Kidney (tissue), 14 donors: Measurements from ENCODE around the gene TNFSF15. TPM values are rescaled to one million over a fixed set of nuclear protein-coding genes. Genes with fewer than 3 reads are reported as not detected.

ENCODE experiments used
- DNase-seq, 5 donors: peaks; one replicate each; pipeline ENCODE4 v3.0.0-alpha.2; 2013 to 2020
- FAIRE-seq: peaks from 2 replicates; lab custom pipeline; 2012; peaks lifted over from hg19 to GRCh38; lab: Jason Lieb, UNC
- H3K27ac ChIP-seq, 2 donors: one replicate each; pipeline ENCODE4 v1.7.0; 2013; ENCODE audit warnings: low read depth in 2 of 2, low read length in 2 of 2, inconsistent platforms in 1 of 2
- H3K27me3 ChIP-seq: one replicate; pipeline ENCODE4 v1.7.1; 2013; ENCODE audit warnings: low read length, inconsistent platforms; ENCODE audit not compliant: control insufficient read depth, insufficient read depth
- H3K36me3 ChIP-seq, 3 donors: one replicate each; pipeline versions ENCODE4 v1.7.0 to v1.7.1; 2013; ENCODE audit warnings: low read length in 3 of 3, control low read depth in 1 of 3, inconsistent platforms in 1 of 3; ENCODE audit not compliant: insufficient read depth in 3 of 3, control insufficient read depth in 2 of 3
- H3K4me1 ChIP-seq, 3 donors: one replicate each; pipeline versions ENCODE4 v1.7.0 to v1.7.1; 2013; ENCODE audit warnings: low read length in 3 of 3, inconsistent platforms in 1 of 3, low read depth in 1 of 3; ENCODE audit not compliant: control insufficient read depth in 2 of 3, insufficient read depth in 2 of 3
- H3K4me3 ChIP-seq, 3 donors: one replicate each; pipeline versions ENCODE4 v1.7.0 to v1.8.1; 2013; ENCODE audit warnings: low read length in 3 of 3, control low read depth in 1 of 3, inconsistent platforms in 1 of 3
- H3K9ac ChIP-seq, 3 donors: one replicate each; pipeline versions ENCODE4 v1.7.0 to v1.7.1; 2013; ENCODE audit warnings: low read length in 3 of 3, control low read depth in 1 of 3, inconsistent platforms in 1 of 3
- H3K9me3 ChIP-seq, 3 donors: one replicate each; pipeline versions ENCODE4 v1.7.0 to v1.7.1; 2013; ENCODE audit warnings: low read length in 3 of 3, control low read depth in 1 of 3, inconsistent platforms in 1 of 3; ENCODE audit not compliant: control insufficient read depth in 2 of 3, insufficient read depth in 1 of 3
- intact Hi-C: fragments of 100-400 bp; cut with DNase I; formaldehyde crosslinking; loops from one replicate; pipeline ENCODE4 v1.11.1; 2022
- polyA plus RNA-seq: library from polyadenylated mRNA; stranded (reverse); fragments of 350-450 nt; fragmentation: Illumina TruSeq; extraction: RNeasy Lipid Tissue Mini Kit (QIAGEN cat#74804); gene quantifications from one replicate; pipeline ENCODE4 v1.2.3, GENCODE V29; 2014; ENCODE audit warnings: low read depth, low replicate concordance; ENCODE audit not compliant: insufficient read depth
- total RNA-seq: library from RNA; stranded (reverse); fragmentation: NEBNext Ultra II Directional; extraction: Animal tissue kit (Norgen Biotek cat#: 25700); gene quantifications from one replicate; pipeline ENCODE4 v1.2.1, GENCODE V29; 2021
- TF ChIP-seq, protein P1 (sequence below): IDR thresholded peaks from 3 replicates; pipeline ENCODE4 v1.5.1; 2012; ENCODE audit warnings: mild to moderate bottlenecking, moderate library complexity, borderline replicate concordance; ENCODE audit not compliant: insufficient read depth; ENCODE audit errors: extremely low read depth
- donor health status: control.
- donor health status: control.
- donor health status: control.
- donor health status: control.
- donor health status: control.
- donor health status: DM: yes; HTN: yes; CAD: no.
- donor health status: Normal renal cell carcinoma (clear cell type).

Gene TNFSF15
- total and polyA plus RNA-seq, 2 donors from 2014 or later, result 1.4 to 2.3 TPM

DNA sequence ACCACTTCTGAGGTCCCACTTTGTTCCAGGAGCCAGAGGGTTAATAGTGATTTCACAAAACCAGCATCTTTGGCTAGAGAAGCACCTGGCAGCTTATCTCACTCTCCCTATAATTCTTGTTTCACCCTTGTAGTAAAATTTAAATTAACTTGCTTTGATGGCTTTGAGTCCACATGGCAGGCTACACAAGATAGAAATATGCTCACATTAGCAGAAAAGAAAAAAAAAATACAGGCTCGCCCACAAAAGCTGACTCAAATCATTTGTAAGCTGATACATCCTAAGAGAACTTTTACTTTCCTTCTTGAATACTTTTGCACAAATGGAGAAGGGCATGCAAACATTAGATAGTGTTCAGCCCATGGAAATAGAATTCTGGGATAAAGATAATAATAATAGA lies 36.2 kb downstream of the TNFSF15 start:
- H3K36me3 ChIP-seq, result no peaks in the 10 kb centered on the region
- no peaks in the 10 kb centered on the region for H3K27me3 ChIP-seq
- no peak overlapping the region for H3K9ac ChIP-seq
- no peak overlapping the region for H3K27ac ChIP-seq
- intact Hi-C loops, result no loop called here
- no peak overlapping the region for H3K4me3 ChIP-seq
- H3K9me3 ChIP-seq, result no peaks in the 10 kb centered on the region
- no peak for DNase-seq
- H3K4me1 ChIP-seq, result peaks cover 0 to 5% (median 3%) of the 10 kb centered on the region in 3 donors
- TF ChIP-seq, protein P1, sequence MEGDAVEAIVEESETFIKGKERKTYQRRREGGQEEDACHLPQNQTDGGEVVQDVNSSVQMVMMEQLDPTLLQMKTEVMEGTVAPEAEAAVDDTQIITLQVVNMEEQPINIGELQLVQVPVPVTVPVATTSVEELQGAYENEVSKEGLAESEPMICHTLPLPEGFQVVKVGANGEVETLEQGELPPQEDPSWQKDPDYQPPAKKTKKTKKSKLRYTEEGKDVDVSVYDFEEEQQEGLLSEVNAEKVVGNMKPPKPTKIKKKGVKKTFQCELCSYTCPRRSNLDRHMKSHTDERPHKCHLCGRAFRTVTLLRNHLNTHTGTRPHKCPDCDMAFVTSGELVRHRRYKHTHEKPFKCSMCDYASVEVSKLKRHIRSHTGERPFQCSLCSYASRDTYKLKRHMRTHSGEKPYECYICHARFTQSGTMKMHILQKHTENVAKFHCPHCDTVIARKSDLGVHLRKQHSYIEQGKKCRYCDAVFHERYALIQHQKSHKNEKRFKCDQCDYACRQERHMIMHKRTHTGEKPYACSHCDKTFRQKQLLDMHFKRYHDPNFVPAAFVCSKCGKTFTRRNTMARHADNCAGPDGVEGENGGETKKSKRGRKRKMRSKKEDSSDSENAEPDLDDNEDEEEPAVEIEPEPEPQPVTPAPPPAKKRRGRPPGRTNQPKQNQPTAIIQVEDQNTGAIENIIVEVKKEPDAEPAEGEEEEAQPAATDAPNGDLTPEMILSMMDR, result no peak
- FAIRE-seq, result no peak

DNA sequence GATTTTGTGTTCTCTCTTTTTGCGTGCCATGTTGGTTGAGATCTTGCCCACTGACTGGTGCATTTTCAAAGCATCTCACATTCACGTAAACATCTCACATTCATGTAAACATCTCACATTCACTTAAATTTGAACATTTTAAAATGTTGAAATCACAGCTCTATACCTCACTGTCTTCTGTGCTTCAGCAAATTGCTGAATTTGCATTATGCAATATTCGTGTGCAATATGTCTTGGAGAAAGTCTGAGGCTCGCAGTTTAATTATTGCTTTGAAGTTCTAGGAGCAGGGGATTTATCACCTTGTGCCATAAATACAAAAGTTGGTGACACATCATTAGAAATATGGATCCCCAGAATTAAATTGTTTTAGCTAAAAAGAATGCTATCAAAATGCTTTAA lies 42.6 kb downstream of the TNFSF15 start:
- no peak for FAIRE-seq

DNA sequence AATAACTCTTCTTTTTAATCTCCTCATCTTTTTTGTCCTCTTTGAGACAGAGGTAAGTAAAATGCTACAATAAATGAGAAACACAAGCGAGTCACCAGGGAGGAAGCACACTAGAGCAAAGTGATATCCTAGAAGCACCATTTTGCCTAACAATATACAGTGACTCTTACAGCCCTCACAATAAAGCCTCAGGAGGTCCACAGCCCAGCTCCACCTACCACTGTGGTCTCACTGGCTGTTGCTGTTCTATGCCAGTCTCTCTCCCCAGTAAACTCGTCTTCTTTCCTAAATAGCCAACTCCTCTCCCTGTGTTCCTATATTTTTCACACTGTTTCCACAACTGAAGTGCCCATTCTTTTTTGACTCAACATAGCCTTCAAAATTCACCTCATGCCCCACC lies 44.3 kb downstream of the TNFSF15 start:
- FAIRE-seq (no peak), DNase-seq (no peak)
- TF ChIP-seq, protein P1, result no peak
- Histone ChIP-seq H3K9ac (no peak overlapping the region), H3K27me3 (no peaks in the 10 kb centered on the region), H3K4me1 (no peaks in the 10 kb centered on the region), H3K4me3 (no peak overlapping the region), H3K36me3 (no peaks in the 10 kb centered on the region), H3K27ac (no peak overlapping the region), H3K9me3 (peaks cover 0 to 7% (median 0%) of the 10 kb centered on the region in 3 donors)
- intact Hi-C loops, result no loop called here

More for the DNA sequence above, 42.6 kb downstream of the TNFSF15 start:
- H3K27me3 ChIP-seq, result no peaks in the 10 kb centered on the region
- H3K9me3 ChIP-seq, result peaks cover 0 to 7% (median 0%) of the 10 kb centered on the region in 3 donors
- no peak overlapping the region for H3K27ac ChIP-seq
- H3K36me3 ChIP-seq, result no peaks in the 10 kb centered on the region
- H3K4me3 ChIP-seq, result no peak overlapping the region
- DNase-seq, result no peak
- no peak overlapping the region for H3K9ac ChIP-seq
- no peaks in the 10 kb centered on the region for H3K4me1 ChIP-seq
- TF ChIP-seq, protein P1, result no peak
- intact Hi-C loops, result no loop called here
